Daoy (cell line): ENCODE data around the gene DNASE1L1. TPM values are rescaled to one million over a fixed set of nuclear protein-coding genes. Genes with fewer than 3 reads are reported as not detected.
"Not testable (repeated sequence)": the region's sequence is repeated elsewhere in the genome, so short reads cannot be mapped to it uniquely, and the experiment has no call there.

Experiments
- DNase-seq: peaks from one replicate; pipeline ENCODE4 v3.0.0-alpha.2; 2015; ENCODE audit warnings: low read depth
- total RNA-seq: library from RNA; depleted of rRNA; stranded (reverse); fragments of >200 nt; shearing (Covaris generic); gene quantifications from 2 replicates; pipeline ENCODE4 v1.2.3, GENCODE V29; 2014

The DNASE1L1 gene
- total RNA-seq, 1 experiment from 2014 or later, result 7.2 TPM

GRCh38 chrX:154403858-154404257 lies 5.2 kb downstream of the DNASE1L1 start:
- no peak for DNase-seq

- no peak for DNase-seq
Observed at GRCh38 chrX:154403192-154403591, 5.9 kb downstream of the DNASE1L1 start.

GRCh38 chrX:154402622-154403127 lies 6.4 kb downstream of the DNASE1L1 start:
- DNase-seq, result no peak

GRCh38 chrX:154401918-154402621 lies 7.0 kb downstream of the DNASE1L1 start:
- DNase-seq, result no peak

- peak; percentile 48 for DNase-seq
Observed at GRCh38 chrX:154401045-154401799, 7.8 kb downstream of the DNASE1L1 start.

- DNase-seq, result not testable (repeated sequence)
Observed at GRCh38 chrX:154400369-154400817, 8.7 kb downstream of the DNASE1L1 start.

GRCh38 chrX:154399527-154400368 lies 9.3 kb downstream of the DNASE1L1 start:
- no peak for DNase-seq

GRCh38 chrX:154398668-154399526 lies 10.2 kb downstream of the DNASE1L1 start:
- peak; percentile 72 for DNase-seq

- DNase-seq, result peak; percentile 95
Observed at GRCh38 chrX:154397888-154398667, 11.0 kb downstream of the DNASE1L1 start, which contains the start of gene RPL10. Gene RPL10 (plus strand): TSS chrX:154398377. CDS start chrX:154398520, 143 bp downstream.

GRCh38 chrX:154396973-154397887 lies 11.8 kb downstream of the DNASE1L1 start:
- no peak for DNase-seq

GRCh38 chrX:154396363-154396762 lies 12.7 kb downstream of the DNASE1L1 start:
- DNase-seq, result not testable (repeated sequence)

GRCh38 chrX:154389812-154390747 lies 19.0 kb downstream of the DNASE1L1 start:
- not testable (repeated sequence) for DNase-seq

GRCh38 chrX:154388649-154389048 lies 20.4 kb downstream of the DNASE1L1 start:
- DNase-seq, result not testable (repeated sequence)

- DNase-seq, result not testable (repeated sequence)
Observed at GRCh38 chrX:154388094-154388493, 21.0 kb downstream of the DNASE1L1 start.

- no peak for DNase-seq
Observed at GRCh38 chrX:154384284-154384892, 24.7 kb downstream of the DNASE1L1 start.

- no peak for DNase-seq
Observed at GRCh38 chrX:154383359-154384283, 25.4 kb downstream of the DNASE1L1 start.
